HepG2 (cell line): ENCODE results near the gene KMT5C. TPM values are rescaled to one million over a fixed set of nuclear protein-coding genes. Genes with fewer than 3 reads are reported as not detected.

ENCODE experiments used
- CBX1 ChIP-seq: IDR thresholded peaks from one replicate; pipeline ENCODE4 v1.6.1; 2016; ENCODE audit warnings: antibody characterized with exemption, low read depth
- CCDC6 ChIP-seq: sonication (generic); formaldehyde crosslinking; IDR thresholded peaks from 2 replicates; pipeline ENCODE4 v1.8.1; 2022; ENCODE audit warnings: mild to moderate bottlenecking, missing genetic modification reagents, moderate library complexity
- CREB1 ChIP-seq, 2 experiments: fragments of 450-650 bp in 1 of 2; IDR thresholded peaks; 2 replicates each; pipeline ENCODE4 v1.6.1; 2016 to 2017; ENCODE audit warnings: control low read depth in 1 of 2, mild to moderate bottlenecking in 1 of 2, missing compliant biosample characterization in 1 of 2, missing genetic modification characterization in 1 of 2
- E2F5 ChIP-seq: sonication (generic); formaldehyde crosslinking; conservative IDR thresholded peaks from 2 replicates; pipeline ENCODE4 v1.4.0; 2020; ENCODE audit warnings: missing genetic modification reagents
- ESRRA ChIP-seq: sonication (generic); formaldehyde crosslinking; IDR thresholded peaks from 2 replicates; pipeline ENCODE4 v1.5.1; 2020; ENCODE audit warnings: mild to moderate bottlenecking, low read depth, missing genetic modification reagents
- FOXA3 ChIP-seq: IDR thresholded peaks from 2 replicates; pipeline ENCODE4 v1.6.1; 2016; ENCODE audit warnings: missing genetic modification reagents, missing compliant biosample characterization
- HOXA7 ChIP-seq: sonication (generic); formaldehyde crosslinking; IDR thresholded peaks from 2 replicates; pipeline ENCODE4 v1.8.1; 2022; ENCODE audit warnings: mild to moderate bottlenecking, missing genetic modification reagents, moderate library complexity
- KLF12 ChIP-seq: sonication (generic); formaldehyde crosslinking; IDR thresholded peaks from 2 replicates; pipeline ENCODE4 v1.4.0; 2020; ENCODE audit warnings: missing genetic modification reagents, borderline replicate concordance
- KLF6 ChIP-seq: IDR thresholded peaks from 2 replicates; pipeline ENCODE4 v1.8.0; 2016; ENCODE audit warnings: missing biosample characterization, missing genetic modification reagents
- LCORL ChIP-seq, 2 experiments: fragments of 450-650 bp in 1 of 2; sonication (generic) in 1 of 2; formaldehyde crosslinking in 1 of 2; IDR thresholded peaks; 2 replicates each; pipeline versions ENCODE4 v1.5.0 to v1.6.1; 2017 to 2020; ENCODE audit warnings: antibody characterized with exemption in 1 of 2, missing genetic modification reagents in 1 of 2
- MXD4 ChIP-seq: IDR thresholded peaks from 2 replicates; pipeline ENCODE4 v1.6.1; 2016; ENCODE audit warnings: mild to moderate bottlenecking, missing biosample characterization, missing genetic modification reagents
- POLR2A ChIP-seq, 2 experiments: IDR thresholded peaks; 2 replicates each; pipeline ENCODE4 v1.6.1; 2011; ENCODE audit warnings: low read depth in 2 of 2, low read length in 2 of 2, mild to moderate bottlenecking in 1 of 2, moderate library complexity in 1 of 2; ENCODE audit not compliant: insufficient read depth in 1 of 2
- PREB ChIP-seq: sonication (generic); formaldehyde crosslinking; IDR thresholded peaks from 2 replicates; pipeline ENCODE4 v1.4.0; 2020; ENCODE audit warnings: missing genetic modification reagents
- RBFOX2 ChIP-seq: fragments of 200-400 bp; formaldehyde crosslinking; IDR thresholded peaks from 2 replicates; pipeline ENCODE4 v1.6.1; 2017; ENCODE audit warnings: low read depth, mild to moderate bottlenecking, low read length
- RFX5 ChIP-seq: IDR thresholded peaks from 2 replicates; pipeline ENCODE4 v1.6.1; 2011; ENCODE audit warnings: low read depth, low read length, improper control_type of control experiment
- SAFB2 ChIP-seq: sonication (generic); formaldehyde crosslinking; IDR thresholded peaks from 2 replicates; pipeline ENCODE4 v1.5.1; 2020; ENCODE audit warnings: missing genetic modification reagents, low read depth, mild to moderate bottlenecking, borderline replicate concordance
- STAT5B ChIP-seq: sonication (generic); formaldehyde crosslinking; IDR thresholded peaks from 2 replicates; pipeline ENCODE4 v1.4.0; 2020; ENCODE audit warnings: missing genetic modification reagents
- ZBTB21 ChIP-seq: sonication (generic); formaldehyde crosslinking; IDR thresholded peaks from 2 replicates; pipeline ENCODE4 v1.4.0; 2020; ENCODE audit warnings: missing genetic modification reagents
- ZBTB4 ChIP-seq: sonication (generic); formaldehyde crosslinking; IDR thresholded peaks from 2 replicates; pipeline ENCODE4 v1.4.0; 2020; ENCODE audit warnings: missing genetic modification reagents, mild to moderate bottlenecking, borderline replicate concordance
- ZMYM4 ChIP-seq: sonication (generic); formaldehyde crosslinking; IDR thresholded peaks from 2 replicates; pipeline ENCODE4 v1.8.1; 2023; ENCODE audit warnings: mild to moderate bottlenecking, missing genetic modification reagents
- ZNF3 ChIP-seq: IDR thresholded peaks from 2 replicates; pipeline ENCODE4 v1.7.0; 2017; ENCODE audit warnings: inconsistent platforms
- ZNF451 ChIP-seq: sonication (generic); formaldehyde crosslinking; IDR thresholded peaks from 2 replicates; pipeline ENCODE4 v1.5.0; 2020; ENCODE audit warnings: mild to moderate bottlenecking, missing genetic modification reagents
- ZNF501 ChIP-seq: sonication (generic); formaldehyde crosslinking; IDR thresholded peaks from 2 replicates; pipeline ENCODE4 v1.5.1; 2020; ENCODE audit warnings: mild to moderate bottlenecking, moderate library complexity, missing genetic modification reagents
- ZNF747 ChIP-seq: sonication (generic); formaldehyde crosslinking; IDR thresholded peaks from 2 replicates; pipeline ENCODE4 v1.8.1; 2023; ENCODE audit warnings: missing genetic modification reagents, mild to moderate bottlenecking, borderline replicate concordance
- ZNF839 ChIP-seq: sonication (generic); formaldehyde crosslinking; IDR thresholded peaks from 2 replicates; pipeline ENCODE4 v1.4.0; 2020; ENCODE audit warnings: missing genetic modification reagents, mild to moderate bottlenecking, borderline replicate concordance
- polyA plus RNA-seq, 8 experiments: library from polyadenylated mRNA; depleted of rRNA in 3 of 8; stranded (reverse) in 7 of 8; unstranded in 1 of 8; fragments of >200 nt; fragmentation: Illumina TruSeq in 4 of 8; extraction: Trizol in 4 of 8; gene quantifications; 2 replicates each; pipeline versions ENCODE4 v1.2.1 to v1.2.3, GENCODE V29; 2011 to 2016; ENCODE audit warnings: low read depth in 4 of 8, missing spikeins in 1 of 8, mixed read lengths in 1 of 8; ENCODE audit not compliant: insufficient read depth in 1 of 8
- total RNA-seq, 5 experiments: library from RNA; depleted of rRNA; stranded (reverse); fragments of >200 nt; fragmentation: Illumina TruSeq; extraction: Trizol; gene quantifications; 2 replicates each; pipeline ENCODE4 v1.2.3, GENCODE V29; 2016; ENCODE audit warnings: low read depth in 1 of 5
- TF ChIP-seq, protein P1 (sequence below): IDR thresholded peaks from 2 replicates; pipeline ENCODE4 v1.6.1; 2016; ENCODE audit warnings: mild to moderate bottlenecking

KMT5C gene
- total and polyA plus RNA-seq, 2 of the 13 experiments (the other 11 are each of a cell fraction or from before 2014, with no cell fraction given), result 5.5 to 9.0 TPM

- TF ChIP-seq KLF6 (CRISPR knock-in tag) (0 out of 2 replicates have a peak, but pooled peaks have one; percentile 61), MXD4 (CRISPR knock-in tag) (peak; percentile 55; the same call in 1 of the 2 replicates), CCDC6 (no peak; the same call in 1 of the 2 replicates), FOXA3 (CRISPR knock-in tag) (peak; percentile 63), SAFB2 (CRISPR knock-in tag) (no peak), ZNF501 (CRISPR knock-in tag) (peak; percentile 64; the same call in 1 of the 2 replicates), LCORL (IDR thresholded peaks at IDR 0.05) (no peak), LCORL (CRISPR knock-in tag; IDR thresholded peaks at IDR 0.05) (peak; percentile 82), ESRRA (CRISPR knock-in tag) (no peak), POLR2A (IDR thresholded peaks at IDR 0.05; ENCODE audit: insufficient read depth in 1 of 2, low read depth in 2 of 2, low read length in 2 of 2) (peak; percentile 48 to 81; a peak in 3 of 4 replicates), CREB1 (IDR thresholded peaks at IDR 0.05) (no peak), CREB1 (CRISPR knock-in tag; IDR thresholded peaks at IDR 0.05) (peak; percentile 77), STAT5B (CRISPR knock-in tag) (no peak), ZNF839 (CRISPR knock-in tag) (no peak), KLF12 (no peak), E2F5 (CRISPR knock-in tag) (no peak), ZBTB21 (CRISPR knock-in tag) (no peak), ZMYM4 (peak; percentile 44; the same call in 1 of the 2 replicates), PREB (no peak), ZNF3 (CRISPR knock-in tag) (peak; percentile 47; the same call in 1 of the 2 replicates), RBFOX2 (0 out of 2 replicates have a peak, but pooled peaks have one; percentile 36), ZNF451 (CRISPR knock-in tag) (no peak), CBX1 (no peak), ZNF747 (CRISPR knock-in tag) (no peak), HOXA7 (CRISPR knock-in tag) (no peak), ZBTB4 (no peak), RFX5 (no peak)
- TF ChIP-seq, protein P1, sequence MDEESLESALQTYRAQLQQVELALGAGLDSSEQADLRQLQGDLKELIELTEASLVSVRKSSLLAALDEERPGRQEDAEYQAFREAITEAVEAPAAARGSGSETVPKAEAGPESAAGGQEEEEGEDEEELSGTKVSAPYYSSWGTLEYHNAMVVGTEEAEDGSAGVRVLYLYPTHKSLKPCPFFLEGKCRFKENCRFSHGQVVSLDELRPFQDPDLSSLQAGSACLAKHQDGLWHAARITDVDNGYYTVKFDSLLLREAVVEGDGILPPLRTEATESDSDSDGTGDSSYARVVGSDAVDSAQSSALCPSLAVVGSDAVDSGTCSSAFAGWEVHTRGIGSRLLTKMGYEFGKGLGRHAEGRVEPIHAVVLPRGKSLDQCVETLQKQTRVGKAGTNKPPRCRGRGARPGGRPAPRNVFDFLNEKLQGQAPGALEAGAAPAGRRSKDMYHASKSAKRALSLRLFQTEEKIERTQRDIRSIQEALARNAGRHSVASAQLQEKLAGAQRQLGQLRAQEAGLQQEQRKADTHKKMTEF (CRISPR knock-in tag), result peak; percentile 54; the same call in 1 of the 2 replicates
These were observed 5.8 kb upstream of the KMT5C start (continued) for GRCh38 chr19:55333870-55334269.
